WTC11 (cell line): ENCODE data around the gene BACH2.

ENCODE experiments used
- CTCF ChIP-seq: fragments of 200-600 bp; IDR thresholded peaks from 2 replicates; pipeline ENCODE4 v1.8.0; 2022; ENCODE audit warnings: antibody characterized with exemption
- ESRRA ChIP-seq: sonication (generic); formaldehyde crosslinking; IDR thresholded peaks from 2 replicates; pipeline ENCODE4 v1.8.1; 2022; ENCODE audit warnings: mild to moderate bottlenecking, missing genetic modification reagents, borderline replicate concordance
- FOXP4 ChIP-seq: sonication (generic); formaldehyde crosslinking; IDR thresholded peaks from 2 replicates; pipeline ENCODE4 v1.8.0; 2022; ENCODE audit warnings: mild to moderate bottlenecking, missing genetic modification reagents
- NR2C2 ChIP-seq: sonication (generic); formaldehyde crosslinking; IDR thresholded peaks from 2 replicates; pipeline ENCODE4 v1.8.0; 2022; ENCODE audit warnings: mild to moderate bottlenecking, missing genetic modification reagents

GRCh38 chr6:90106449-90106848 lies 190.2 kb downstream of the BACH2 start:
- no peak for TF ChIP-seq FOXP4 (CRISPR knock-in tag)
- TF ChIP-seq ESRRA = no peak
- no peak for TF ChIP-seq CTCF
- TF ChIP-seq NR2C2 = no peak
